Keratinocyte (primary cell): ENCODE results near the gene TP53BP1. TPM values are rescaled to one million over a fixed set of nuclear protein-coding genes. Genes with fewer than 3 reads are reported as not detected.

Experiments
- DNase-seq: peaks from one replicate; pipeline ENCODE4 v3.0.0-alpha.2; 2011; ENCODE audit warnings: low read depth, missing footprints, low spot score
- FAIRE-seq: peaks from 2 replicates; lab custom pipeline; 2011; peaks lifted over from hg19 to GRCh38; lab: Jason Lieb, UNC
- H2AFZ ChIP-seq: 2 replicates; pipeline ENCODE4 v1.6.0; 2012; ENCODE audit warnings: low read length, control low read depth, inconsistent platforms; ENCODE audit not compliant: control insufficient read depth
- H3K27ac ChIP-seq: 2 replicates; pipeline ENCODE4 v1.5.1; 2011; ENCODE audit warnings: low read length; ENCODE audit not compliant: control insufficient read depth, insufficient read depth
- H3K27me3 ChIP-seq: 3 replicates; pipeline ENCODE4 v1.6.0; 2011; ENCODE audit warnings: low read length; ENCODE audit not compliant: control insufficient read depth, insufficient read depth; ENCODE audit errors: extremely low read depth
- H3K36me3 ChIP-seq, 2 experiments: 2 replicates in 1 of 2; 3 replicates in 1 of 2; pipeline ENCODE4 v1.5.1; 2011; ENCODE audit warnings: low read length in 2 of 2, mild to moderate bottlenecking in 1 of 2; ENCODE audit not compliant: control insufficient read depth in 2 of 2, insufficient read depth in 2 of 2; ENCODE audit errors: extremely low read depth in 1 of 2
- H3K4me1 ChIP-seq: 3 replicates; pipeline ENCODE4 v1.5.1; 2011; ENCODE audit warnings: low read length; ENCODE audit not compliant: control insufficient read depth, insufficient read depth; ENCODE audit errors: extremely low read depth
- H3K4me2 ChIP-seq: 3 replicates; pipeline ENCODE4 v1.6.0; 2011; ENCODE audit warnings: low read depth, low read length; ENCODE audit not compliant: control insufficient read depth, insufficient read depth; ENCODE audit errors: extremely low read depth
- H3K4me3 ChIP-seq, 3 experiments: fragments of 200-600 bp in 1 of 3; sonication (generic) in 1 of 3; 2 replicates in 2 of 3; 3 replicates in 1 of 3; pipeline ENCODE4 v1.5.1; 2011 to 2016; ENCODE audit warnings: low read length in 3 of 3, mild to moderate bottlenecking in 3 of 3, control low read depth in 2 of 3, inconsistent platforms in 1 of 3, low read depth in 1 of 3, mixed read lengths in 1 of 3, mixed run types in 1 of 3, moderate library complexity in 1 of 3; ENCODE audit not compliant: control insufficient read depth in 2 of 3, insufficient read depth in 2 of 3; ENCODE audit errors: extremely low read depth in 1 of 3
- H3K79me2 ChIP-seq: 2 replicates; pipeline ENCODE4 v1.6.0; 2012; ENCODE audit warnings: low read length; ENCODE audit not compliant: control insufficient read depth, insufficient read depth
- H3K9ac ChIP-seq: 3 replicates; pipeline ENCODE4 v1.6.0; 2011; ENCODE audit warnings: low read length; ENCODE audit not compliant: control insufficient read depth, insufficient read depth; ENCODE audit errors: extremely low read depth
- H3K9me1 ChIP-seq: 3 replicates; pipeline ENCODE4 v1.6.0; 2011; ENCODE audit warnings: low read length; ENCODE audit not compliant: control insufficient read depth, insufficient read depth; ENCODE audit errors: extremely low read depth
- H3K9me3 ChIP-seq: 2 replicates; pipeline ENCODE4 v1.5.1; 2012; ENCODE audit warnings: low read depth, low read length; ENCODE audit not compliant: control insufficient read depth
- H4K20me1 ChIP-seq: 3 replicates; pipeline ENCODE4 v1.6.0; 2011; ENCODE audit warnings: low read length; ENCODE audit not compliant: control insufficient read depth, insufficient read depth; ENCODE audit errors: extremely low read depth
- EZH2 ChIP-seq: IDR thresholded peaks from one replicate; pipeline ENCODE4 v1.6.1; 2012; ENCODE audit warnings: inconsistent platforms, mild to moderate bottlenecking, low read length, moderate library complexity
- dilution Hi-C: fragments of 300-500 bp; cut with MboI; formaldehyde crosslinking; loops from one replicate; pipeline ENCODE4 v1.7.0; 2020; ENCODE audit warnings: low sequenced_read_pairs; ENCODE audit not compliant: extremely low pct_ligation_motif_present
- polyA plus RNA-seq, 5 experiments: library from polyadenylated mRNA; depleted of rRNA in 3 of 5; stranded (reverse) in 3 of 5; stranded (forward) in 1 of 5; unstranded in 1 of 5; fragments of >200 nt; gene quantifications; 1 replicate in 1 of 5; 2 replicates in 3 of 5; 3 replicates in 1 of 5; pipeline versions ENCODE4 v1.2.1 to v1.2.3, GENCODE V29; 2011 to 2012; ENCODE audit warnings: missing spikeins in 2 of 5, low read depth in 1 of 5, low replicate concordance in 1 of 5
- TF ChIP-seq, protein P1 (sequence below), 3 experiments: IDR thresholded peaks in 1 of 3; conservative IDR thresholded peaks in 1 of 3; optimal IDR thresholded peaks in 1 of 3; 2 replicates in 2 of 3; 3 replicates in 1 of 3; pipeline versions ENCODE3 to v1.5.1; 2011; ENCODE audit warnings: low read length in 3 of 3, mild to moderate bottlenecking in 3 of 3, moderate library complexity in 2 of 3, control low read depth in 1 of 3, inconsistent platforms in 1 of 3; ENCODE audit not compliant: insufficient read depth in 2 of 3; ENCODE audit errors: extremely low read depth in 1 of 3

Gene TP53BP1
- polyA plus RNA-seq, 1 donor (not counting 4 experiments of a cell fraction or from before 2014, with no cell fraction given): 30.7 TPM

- DNase-seq: no peak
- H3K27ac ChIP-seq: no peak overlapping the region
- dilution Hi-C loops: no loop called here
- no peaks in the 10 kb centered on the region for H3K4me1 ChIP-seq
- peaks cover 2% of the 10 kb centered on the region for H4K20me1 ChIP-seq
- no peak overlapping the region for H3K9ac ChIP-seq
- FAIRE-seq: no peak
- H3K4me2 ChIP-seq: no peak overlapping the region
- no peaks in the 10 kb centered on the region for H3K9me1 ChIP-seq
- H3K9me3 ChIP-seq: no peaks in the 10 kb centered on the region
- peaks cover 26 to 28% of the 10 kb centered on the region in 2 experiments for H3K36me3 ChIP-seq
- H3K4me3 ChIP-seq: no peak overlapping the region
- TF ChIP-seq, protein P1, sequence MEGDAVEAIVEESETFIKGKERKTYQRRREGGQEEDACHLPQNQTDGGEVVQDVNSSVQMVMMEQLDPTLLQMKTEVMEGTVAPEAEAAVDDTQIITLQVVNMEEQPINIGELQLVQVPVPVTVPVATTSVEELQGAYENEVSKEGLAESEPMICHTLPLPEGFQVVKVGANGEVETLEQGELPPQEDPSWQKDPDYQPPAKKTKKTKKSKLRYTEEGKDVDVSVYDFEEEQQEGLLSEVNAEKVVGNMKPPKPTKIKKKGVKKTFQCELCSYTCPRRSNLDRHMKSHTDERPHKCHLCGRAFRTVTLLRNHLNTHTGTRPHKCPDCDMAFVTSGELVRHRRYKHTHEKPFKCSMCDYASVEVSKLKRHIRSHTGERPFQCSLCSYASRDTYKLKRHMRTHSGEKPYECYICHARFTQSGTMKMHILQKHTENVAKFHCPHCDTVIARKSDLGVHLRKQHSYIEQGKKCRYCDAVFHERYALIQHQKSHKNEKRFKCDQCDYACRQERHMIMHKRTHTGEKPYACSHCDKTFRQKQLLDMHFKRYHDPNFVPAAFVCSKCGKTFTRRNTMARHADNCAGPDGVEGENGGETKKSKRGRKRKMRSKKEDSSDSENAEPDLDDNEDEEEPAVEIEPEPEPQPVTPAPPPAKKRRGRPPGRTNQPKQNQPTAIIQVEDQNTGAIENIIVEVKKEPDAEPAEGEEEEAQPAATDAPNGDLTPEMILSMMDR (optimal IDR thresholded peaks at IDR 0.05 in 1 of 3, IDR thresholded peaks at IDR 0.05 in 1 of 3, conservative IDR thresholded peaks at IDR 0.05 in 1 of 3; ENCODE audit: extremely low read depth in 1 of 3, insufficient read depth in 2 of 3, low read length in 3 of 3): no peak
- no peak for TF ChIP-seq EZH2
- H2AFZ ChIP-seq: no peak overlapping the region
- H3K79me2 ChIP-seq: no peaks in the 10 kb centered on the region
- no peaks in the 10 kb centered on the region for H3K27me3 ChIP-seq
Measured at GRCh38 chr15:43382310-43382709, 110.6 kb downstream of the TP53BP1 start.

DNA sequence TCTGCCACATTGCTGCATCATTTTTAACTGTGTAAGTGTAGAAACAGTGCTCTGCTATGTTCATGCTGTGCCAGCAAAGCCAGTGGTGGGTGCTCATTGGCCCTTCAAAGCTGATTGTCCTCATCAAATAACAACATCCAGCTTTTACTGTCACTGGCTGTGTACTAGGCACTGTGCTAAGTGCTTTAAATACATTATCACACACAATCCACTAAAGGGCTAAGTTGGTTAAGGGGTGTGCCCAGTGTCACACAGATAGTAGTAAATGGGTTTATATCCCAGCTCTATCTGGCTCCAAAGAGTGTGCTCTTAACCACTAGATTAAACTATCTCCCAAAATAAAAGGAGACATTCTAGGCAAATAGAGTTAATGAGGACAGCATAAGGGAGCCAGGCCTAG lies 114.4 kb downstream of the TP53BP1 start:
- TF ChIP-seq, protein P1 (optimal IDR thresholded peaks at IDR 0.05 in 1 of 3, IDR thresholded peaks at IDR 0.05 in 1 of 3, conservative IDR thresholded peaks at IDR 0.05 in 1 of 3; ENCODE audit: extremely low read depth in 1 of 3, insufficient read depth in 2 of 3, low read length in 3 of 3): no peak
- no peak for TF ChIP-seq EZH2
- no peaks in the 10 kb centered on the region for H3K9me3 ChIP-seq
- no peaks in the 10 kb centered on the region for H3K27me3 ChIP-seq
- no peak overlapping the region for H3K4me2 ChIP-seq
- no peaks in the 10 kb centered on the region for H3K9me1 ChIP-seq
- FAIRE-seq: no peak
- H3K79me2 ChIP-seq: peaks cover 9% of the 10 kb centered on the region
- no peak overlapping the region for H2AFZ ChIP-seq
- peaks cover 4% of the 10 kb centered on the region for H4K20me1 ChIP-seq
- no peak overlapping the region for H3K27ac ChIP-seq
- H3K36me3 ChIP-seq: peaks cover 10 to 26% of the 10 kb centered on the region in 2 experiments
- no peak overlapping the region for H3K4me3 ChIP-seq
- H3K9ac ChIP-seq: no peak overlapping the region
- dilution Hi-C loops: no loop called here
- no peak for DNase-seq
- no peaks in the 10 kb centered on the region for H3K4me1 ChIP-seq
